Retinal pigment epithelial cell (primary cell): ENCODE data around the gene GEN1.

Source experiments
- DNase-seq: peaks from one replicate; pipeline ENCODE4 v3.0.0-alpha.2; 2010; ENCODE audit warnings: low read depth
- H3K4me3 ChIP-seq: 2 replicates; pipeline ENCODE4 v1.5.1; 2011; ENCODE audit warnings: mild to moderate bottlenecking, low read length, control low read depth, moderate library complexity
- CTCF ChIP-seq: conservative IDR thresholded peaks from 2 replicates; pipeline ENCODE4 v1.5.1; 2011; ENCODE audit warnings: low read depth, low read length, control low read depth, inconsistent platforms

Gene GEN1

GRCh38 chr2:17800693-17801458 is 46.9 kb downstream of the GEN1 start:
- H3K4me3 ChIP-seq = no peak overlapping the region
- DNase-seq = no peak
- no peak for TF ChIP-seq CTCF

GRCh38 chr2:17803497-17803896 is 49.6 kb downstream of the GEN1 start:
- TF ChIP-seq CTCF = no peak
- no peak for DNase-seq
- H3K4me3 ChIP-seq = no peak overlapping the region

- TF ChIP-seq CTCF = no peak
- no peak for DNase-seq
- H3K4me3 ChIP-seq = no peak overlapping the region
Observed at GRCh38 chr2:17804358-17804757, 50.4 kb downstream of the GEN1 start.

- DNase-seq = no peak
- H3K4me3 ChIP-seq = no peak overlapping the region
- no peak for TF ChIP-seq CTCF
Observed at GRCh38 chr2:17805166-17805565, 51.2 kb downstream of the GEN1 start.

- no peak overlapping the region for H3K4me3 ChIP-seq
- TF ChIP-seq CTCF = no peak
- DNase-seq = no peak
Observed at GRCh38 chr2:17805717-17806363, 51.9 kb downstream of the GEN1 start.

GRCh38 chr2:17813010-17813741 is 59.2 kb downstream of the GEN1 start:
- DNase-seq = no peak
- no peak overlapping the region for H3K4me3 ChIP-seq
- no peak for TF ChIP-seq CTCF
